GM21390 (cell line): ENCODE data around the gene ACTA2.
A peak's percentile ranks its signal among the peaks of the same experiment; 100 is the strongest.
"Not testable (repeated sequence)": the region's sequence is repeated elsewhere in the genome, so short reads cannot be mapped to it uniquely, and the experiment has no call there.

Source experiments
- ATAC-seq: cut with Tn5 transposase; IDR thresholded peaks from one replicate; pipeline ENCODE4 v1.9.1; 2021; ENCODE audit not compliant: unreplicated experiment

Gene ACTA2

GRCh38 chr10:88953662-88954061 lies 1.1 kb upstream of the ACTA2 start:
- ATAC-seq, result no peak

- no peak for ATAC-seq
Measured at GRCh38 chr10:88949912-88950837, 2.4 kb downstream of the ACTA2 start.

- no peak for ATAC-seq
Measured at GRCh38 chr10:88949051-88949450, 3.5 kb downstream of the ACTA2 start.

DNA sequence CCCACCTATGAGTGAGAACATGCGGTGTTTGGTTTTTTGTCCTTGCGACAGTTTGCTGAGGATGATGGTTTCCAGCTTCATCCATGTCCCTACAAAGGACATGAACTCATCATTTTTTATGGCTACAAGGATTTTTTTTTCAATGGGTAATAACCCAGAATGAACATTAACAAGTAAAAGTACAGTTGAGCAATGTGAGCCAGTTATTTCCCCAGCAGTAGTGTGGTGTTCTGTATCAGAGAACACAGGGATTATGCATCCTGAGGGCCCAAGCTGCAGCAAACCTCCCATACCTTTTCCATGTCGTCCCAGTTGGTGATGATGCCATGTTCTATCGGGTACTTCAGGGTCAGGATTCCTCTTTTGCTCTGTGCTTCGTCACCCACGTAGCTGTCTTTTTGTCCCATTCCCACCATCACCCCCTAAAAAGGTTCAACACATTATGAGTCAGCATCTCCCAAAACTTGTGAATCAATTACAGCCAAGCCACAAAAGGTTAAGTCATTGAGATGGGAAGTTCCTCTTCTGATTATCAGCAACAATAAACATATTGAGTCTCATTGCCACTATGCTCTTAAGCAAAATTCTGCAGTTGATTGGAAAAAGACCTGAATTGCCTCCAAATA lies 5.5 kb downstream of the ACTA2 start:
- ATAC-seq, result no peak

- no peak for ATAC-seq
Measured at GRCh38 chr10:88946200-88946599, 6.4 kb downstream of the ACTA2 start.

- no peak for ATAC-seq
Measured at GRCh38 chr10:88944813-88945212, 7.8 kb downstream of the ACTA2 start.

GRCh38 chr10:88943778-88944177 lies 8.8 kb downstream of the ACTA2 start:
- ATAC-seq, result no peak

DNA sequence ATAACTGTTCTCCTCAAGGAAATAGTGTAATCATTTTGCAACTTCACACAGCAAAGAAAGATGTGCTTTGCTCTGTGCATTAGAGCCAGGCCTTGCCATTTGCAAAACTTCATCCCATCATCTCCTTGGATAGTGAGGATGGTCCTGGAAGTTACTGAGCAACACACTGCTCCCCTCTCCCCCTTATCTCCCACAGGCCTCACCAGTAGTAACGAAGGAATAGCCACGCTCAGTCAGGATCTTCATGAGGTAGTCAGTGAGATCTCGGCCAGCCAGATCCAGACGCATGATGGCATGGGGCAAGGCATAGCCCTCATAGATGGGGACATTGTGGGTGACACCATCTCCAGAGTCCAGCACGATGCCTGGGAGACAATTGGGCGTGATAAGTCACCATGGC lies 11.5 kb downstream of the ACTA2 start:
- ATAC-seq, result no peak

GRCh38 chr10:88938938-88939337 lies 13.6 kb downstream of the ACTA2 start:
- no peak for ATAC-seq

GRCh38 chr10:88938039-88938438 lies 14.5 kb downstream of the ACTA2 start:
- ATAC-seq, result no peak

DNA sequence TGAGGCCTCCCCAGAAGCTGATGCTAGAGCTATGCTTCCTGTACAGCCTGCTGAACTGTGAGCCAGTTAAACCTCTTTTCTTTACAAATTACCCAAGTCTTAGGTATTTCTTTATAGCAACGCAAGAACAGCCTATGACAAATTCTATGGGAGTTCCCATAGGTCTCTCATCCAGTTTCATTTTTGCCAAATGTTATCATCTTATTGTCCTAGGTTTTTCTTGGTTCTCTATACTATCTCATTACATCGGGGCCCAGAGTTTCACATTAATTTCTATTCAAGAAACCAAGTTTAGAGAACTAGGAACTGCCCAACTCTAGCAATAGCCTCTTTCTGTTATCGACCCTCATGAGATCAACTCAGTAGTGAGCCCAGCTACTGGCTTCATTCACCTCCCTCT lies 15.9 kb downstream of the ACTA2 start:
- no peak for ATAC-seq

- peak; percentile 40 for ATAC-seq
Measured at GRCh38 chr10:88934900-88935672, 17.5 kb downstream of the ACTA2 start.

- ATAC-seq, result no peak
Measured at GRCh38 chr10:88933564-88933963, 19.0 kb downstream of the ACTA2 start.

DNA sequence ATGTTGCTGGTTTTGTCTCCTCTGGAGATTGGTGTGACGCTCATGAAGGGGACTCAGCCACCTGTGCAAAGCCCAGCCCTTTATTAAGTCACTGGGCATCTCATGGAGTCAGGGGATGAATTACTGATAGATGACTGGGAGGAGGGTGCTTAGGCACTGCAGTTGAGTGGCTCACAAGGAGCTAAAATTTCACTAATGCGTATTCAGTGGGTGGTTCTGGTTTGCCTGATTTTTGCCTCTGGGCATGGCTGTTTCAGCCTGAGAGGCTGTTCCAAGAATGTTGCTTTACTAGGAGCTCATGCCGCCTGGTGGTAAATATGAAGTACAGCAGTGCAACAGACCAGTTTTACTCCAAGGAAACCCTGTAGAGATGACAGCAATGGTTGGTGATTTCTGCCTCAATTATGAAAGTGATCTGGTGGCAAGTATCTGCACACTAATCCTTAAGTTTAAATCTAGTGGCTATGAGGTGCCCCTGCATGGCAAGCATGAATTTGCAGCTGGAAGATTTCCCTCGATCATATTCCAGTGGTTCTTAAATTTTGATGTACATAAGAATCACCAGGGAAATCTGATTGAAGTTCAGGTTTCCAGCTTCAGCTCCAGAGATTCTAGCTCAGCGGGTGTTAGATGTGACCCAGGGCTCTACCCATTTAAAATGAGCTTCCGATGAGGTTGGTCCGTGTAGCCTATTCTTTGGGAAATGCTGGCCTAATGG lies 19.9 kb downstream of the ACTA2 start:
- ATAC-seq, result peak; percentile 69

- ATAC-seq, result not testable (repeated sequence)
Measured at GRCh38 chr10:88932029-88932428, 20.5 kb downstream of the ACTA2 start.

DNA sequence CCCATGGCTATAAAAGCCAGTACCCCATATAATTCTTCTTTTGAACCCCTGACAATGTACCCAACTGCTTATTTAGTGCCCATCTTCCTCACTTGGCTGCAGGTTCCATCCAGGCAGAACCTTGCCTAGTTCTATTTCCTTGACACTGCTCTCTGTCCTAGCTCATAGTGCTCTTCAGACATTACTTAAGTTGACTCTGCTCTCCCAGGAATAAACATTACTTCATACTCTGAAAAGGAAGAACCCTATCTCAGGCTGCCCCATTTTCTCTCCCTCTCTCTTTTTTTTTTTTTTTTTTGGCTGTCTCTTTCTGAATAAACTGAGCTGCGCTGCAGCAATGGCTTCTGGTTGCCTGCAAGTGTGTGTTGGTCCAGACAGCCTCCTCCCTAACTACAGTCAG lies 21.0 kb downstream of the ACTA2 start:
- no peak for ATAC-seq

- no peak for ATAC-seq
Measured at GRCh38 chr10:88928254-88928653, 24.3 kb downstream of the ACTA2 start.

DNA sequence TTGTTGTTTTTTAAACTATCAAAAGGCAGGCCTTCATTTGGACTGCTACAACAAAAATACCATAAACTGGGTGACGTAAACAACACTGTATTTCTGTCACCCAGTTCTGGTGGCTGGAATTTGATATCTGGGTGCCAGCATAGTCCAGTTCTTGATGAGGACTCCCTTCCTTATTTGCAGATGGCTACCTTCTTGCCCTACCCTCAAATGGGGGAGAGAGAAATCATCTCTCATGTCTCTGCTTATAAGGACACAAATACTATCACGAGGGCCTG lies 25.2 kb downstream of the ACTA2 start:
- ATAC-seq, result no peak

GRCh38 chr10:88926566-88927415 lies 25.8 kb downstream of the ACTA2 start:
- no peak for ATAC-seq

DNA sequence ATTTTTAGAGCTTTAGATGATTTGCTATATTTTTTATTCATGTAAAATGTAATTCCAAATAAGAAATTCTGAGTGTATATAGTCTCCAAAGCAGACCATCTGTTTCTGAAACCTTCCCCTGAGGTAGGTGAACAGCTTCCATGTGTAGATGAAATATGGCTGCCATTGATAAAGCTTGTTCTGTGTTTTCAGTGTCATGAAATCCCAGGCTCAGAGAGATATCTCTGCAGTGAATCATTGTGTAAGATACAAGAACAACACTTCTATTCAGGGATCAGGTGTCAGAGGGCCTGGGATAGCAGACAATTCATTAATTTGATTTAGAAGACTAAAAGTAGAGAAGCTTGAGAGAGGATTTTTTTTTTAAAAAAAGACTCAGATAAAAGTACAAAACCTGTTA lies 29.1 kb downstream of the ACTA2 start:
- no peak for ATAC-seq
